Measurements from ENCODE around the gene RSAD2.
"Not testable (repeated sequence)": the region's sequence is repeated elsewhere in the genome, so short reads cannot be mapped to it uniquely, and the experiment has no call there.

The RSAD2 gene, protein sequence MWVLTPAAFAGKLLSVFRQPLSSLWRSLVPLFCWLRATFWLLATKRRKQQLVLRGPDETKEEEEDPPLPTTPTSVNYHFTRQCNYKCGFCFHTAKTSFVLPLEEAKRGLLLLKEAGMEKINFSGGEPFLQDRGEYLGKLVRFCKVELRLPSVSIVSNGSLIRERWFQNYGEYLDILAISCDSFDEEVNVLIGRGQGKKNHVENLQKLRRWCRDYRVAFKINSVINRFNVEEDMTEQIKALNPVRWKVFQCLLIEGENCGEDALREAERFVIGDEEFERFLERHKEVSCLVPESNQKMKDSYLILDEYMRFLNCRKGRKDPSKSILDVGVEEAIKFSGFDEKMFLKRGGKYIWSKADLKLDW

DNA sequence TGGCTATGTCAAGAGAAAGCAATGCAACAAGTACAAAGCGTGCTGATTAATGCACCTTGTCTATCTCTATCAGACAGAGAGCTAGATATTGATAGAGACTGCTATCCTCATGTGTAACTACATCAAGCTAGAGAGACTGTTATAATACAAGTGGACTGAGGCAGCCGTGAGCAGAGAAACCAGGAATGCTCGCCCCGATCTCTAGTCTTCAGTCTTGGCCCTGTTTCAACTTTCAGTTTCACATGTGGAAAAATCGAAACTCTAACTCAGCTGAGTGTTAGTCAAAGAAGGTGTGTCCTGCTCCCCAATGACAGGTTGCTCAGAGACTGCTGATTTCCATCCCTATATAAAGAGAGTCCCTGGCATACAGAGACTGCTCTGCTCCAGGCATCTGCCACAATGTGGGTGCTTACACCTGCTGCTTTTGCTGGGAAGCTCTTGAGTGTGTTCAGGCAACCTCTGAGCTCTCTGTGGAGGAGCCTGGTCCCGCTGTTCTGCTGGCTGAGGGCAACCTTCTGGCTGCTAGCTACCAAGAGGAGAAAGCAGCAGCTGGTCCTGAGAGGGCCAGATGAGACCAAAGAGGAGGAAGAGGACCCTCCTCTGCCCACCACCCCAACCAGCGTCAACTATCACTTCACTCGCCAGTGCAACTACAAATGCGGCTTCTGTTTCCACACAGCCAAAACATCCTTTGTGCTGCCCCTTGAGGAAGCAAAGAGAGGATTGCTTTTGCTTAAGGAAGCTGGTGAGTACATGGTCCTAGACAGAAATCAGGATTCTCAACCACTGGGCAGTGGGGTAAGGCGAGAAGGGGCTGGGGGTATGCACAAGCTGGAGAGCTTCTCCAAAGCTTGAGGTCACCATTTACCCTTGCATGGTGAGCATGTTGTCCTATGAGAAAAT, at the start of gene RSAD2:
TSS of gene RSAD2 (plus strand) at position 376 of the 903 bp plus-strand sequence. CDS start at position 400, 24 bp downstream.
- peak; percentile 32 for DNase-seq (ENCODE audit: low read depth)

DNA sequence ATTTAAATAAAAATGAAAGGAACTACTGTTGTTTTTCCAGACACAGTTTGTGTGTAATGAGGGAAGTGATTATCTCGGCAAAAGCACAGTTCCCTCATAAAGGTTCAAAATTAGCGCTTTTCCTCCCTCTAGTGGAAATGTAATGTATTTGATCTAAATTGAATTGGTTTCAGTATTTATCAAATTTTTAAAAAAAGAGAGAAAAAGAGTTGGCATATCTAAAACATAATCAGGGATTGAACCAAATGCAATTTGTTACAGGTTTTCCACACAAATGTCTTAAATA, 49.3 kb upstream of the RSAD2 start:
- no peak for DNase-seq (ENCODE audit: low read depth)

DNA sequence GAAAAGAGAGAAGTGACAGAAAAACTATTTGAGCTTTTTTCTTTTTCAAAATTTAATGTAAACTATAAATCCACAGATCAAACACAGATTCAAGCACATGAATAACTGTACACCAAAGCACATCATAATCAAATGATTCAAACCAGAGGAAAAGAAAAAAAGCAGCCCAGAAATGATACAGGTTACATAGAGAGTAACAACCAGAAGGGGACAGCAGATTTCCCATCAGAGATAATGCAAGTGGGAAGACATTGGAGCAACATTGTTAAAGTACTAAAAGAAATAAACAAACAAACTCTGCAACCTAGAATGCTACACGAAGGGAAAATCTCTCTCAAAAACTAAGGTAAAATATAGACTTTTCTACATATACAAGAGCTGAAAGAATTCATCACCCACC, 46.3 kb upstream of the RSAD2 start:
- no peak for DNase-seq (ENCODE audit: low read depth)

DNA sequence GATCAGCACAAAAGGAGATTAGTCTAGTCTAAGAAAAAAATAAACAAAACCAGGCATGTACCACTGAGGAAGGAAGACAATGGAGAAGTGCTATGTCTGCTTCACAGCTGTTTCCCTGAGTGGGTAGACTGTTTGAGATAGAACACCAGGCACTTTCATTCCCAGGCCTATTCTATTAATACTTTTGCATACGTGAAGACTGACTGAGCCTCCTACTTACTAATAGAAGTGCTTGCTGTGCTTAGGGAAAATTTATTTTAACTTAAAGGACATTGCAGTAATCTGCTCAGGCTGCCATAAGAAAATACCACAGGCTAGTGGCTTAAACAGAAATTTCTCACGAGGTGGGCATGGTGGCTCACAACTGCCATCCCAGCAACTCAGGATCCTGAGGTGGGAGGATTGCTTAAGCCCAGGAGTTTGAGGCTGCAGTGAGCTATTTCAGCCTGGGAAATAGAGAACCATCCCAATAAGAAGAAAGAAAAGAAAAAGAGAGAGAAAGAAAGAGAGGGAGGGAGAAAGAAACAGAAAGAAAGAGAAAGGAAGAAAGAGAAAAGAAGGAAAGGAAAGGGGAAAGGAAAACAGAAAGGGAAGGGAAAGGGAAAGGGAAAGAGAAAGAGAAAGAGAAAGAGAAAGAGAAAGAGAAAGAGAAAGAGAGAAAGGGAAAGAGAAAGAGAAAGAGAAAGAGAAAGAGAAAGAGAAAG, 44.8 kb upstream of the RSAD2 start:
- DNase-seq (ENCODE audit: low read depth) = no peak

DNA sequence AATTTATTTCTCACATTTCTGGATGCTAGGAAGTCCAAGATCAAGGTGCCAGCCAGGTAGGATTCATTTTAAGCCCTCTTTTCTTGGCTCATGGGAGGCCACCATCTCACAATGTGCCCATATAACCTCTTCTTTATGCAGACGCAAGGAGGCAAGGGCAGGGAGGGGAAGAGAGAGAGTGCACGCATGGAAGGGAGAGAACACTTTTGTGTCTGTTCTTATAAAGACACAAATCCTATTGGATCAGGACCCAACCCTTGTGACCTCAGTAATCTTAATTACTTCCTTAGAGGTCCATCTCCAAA, 44.3 kb upstream of the RSAD2 start:
- no peak for DNase-seq (ENCODE audit: low read depth)

DNA sequence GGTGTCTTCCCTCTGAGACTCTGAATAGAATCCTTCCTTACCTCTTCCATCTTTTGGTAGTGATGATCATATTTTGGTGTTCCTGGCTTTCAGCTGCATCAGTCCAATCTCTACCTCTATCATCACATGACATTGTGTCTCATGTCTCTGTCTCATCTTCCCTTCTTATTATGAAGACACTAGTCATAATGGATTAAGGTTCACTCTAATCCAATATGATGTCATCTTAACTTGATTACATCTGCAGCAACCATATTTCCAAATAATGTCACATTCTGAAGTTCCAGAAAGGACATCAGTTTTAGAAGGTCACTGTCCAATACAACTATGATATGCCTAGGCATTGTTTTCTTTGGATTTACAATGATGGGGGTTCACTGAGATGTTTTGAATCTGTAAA, 43.4 kb upstream of the RSAD2 start:
- DNase-seq (ENCODE audit: low read depth) = no peak

DNA sequence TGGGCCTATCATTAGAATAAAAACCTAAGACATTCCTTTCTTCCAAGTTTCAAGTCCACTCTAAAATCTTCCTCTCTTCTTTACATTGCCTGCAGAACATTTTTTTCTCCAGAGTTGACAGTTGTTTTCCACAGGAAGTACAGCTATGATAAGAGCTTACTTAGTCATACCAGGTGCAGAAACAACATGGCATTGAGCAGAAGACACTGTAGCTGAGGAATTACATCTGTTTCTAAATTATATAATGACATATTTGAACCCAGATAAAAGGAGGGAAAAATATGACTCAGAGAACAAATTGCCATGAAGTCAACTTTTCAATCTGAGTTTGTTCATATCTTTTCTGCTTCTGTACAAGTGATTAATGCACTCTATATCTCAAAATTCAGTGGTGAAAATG, 42.1 kb upstream of the RSAD2 start:
- DNase-seq (ENCODE audit: low read depth) = no peak

DNA sequence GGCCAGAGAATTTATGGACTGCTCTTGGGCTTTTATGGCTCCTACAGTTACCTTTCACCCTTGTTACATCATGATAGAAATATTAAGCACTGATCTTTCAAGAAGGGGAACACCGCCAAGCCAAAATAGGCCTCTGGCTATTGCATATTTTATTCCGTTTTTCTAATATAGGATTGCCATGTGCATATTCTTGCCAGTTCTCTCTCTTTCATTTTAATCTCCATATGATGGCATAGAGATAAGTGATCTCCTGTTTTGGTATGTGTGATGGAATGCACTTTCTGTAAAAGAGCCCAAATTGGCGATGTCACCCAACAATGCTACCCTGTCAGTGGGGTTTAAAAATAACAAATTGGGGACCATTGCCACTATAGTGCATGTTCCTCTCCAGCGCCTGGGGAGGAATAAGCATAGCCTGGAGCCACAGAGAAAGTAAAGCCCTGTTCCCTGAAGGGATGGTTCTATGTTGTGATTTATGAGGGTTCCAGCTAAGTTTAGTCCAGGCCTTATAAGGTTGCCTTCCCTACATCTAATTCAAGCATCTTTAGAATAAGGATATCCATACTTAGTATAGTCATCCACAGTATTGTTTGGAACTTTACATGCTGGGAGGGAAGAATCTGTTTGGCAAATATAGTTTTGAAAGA, 38.8 kb upstream of the RSAD2 start:
- no peak for DNase-seq (ENCODE audit: low read depth)

DNA sequence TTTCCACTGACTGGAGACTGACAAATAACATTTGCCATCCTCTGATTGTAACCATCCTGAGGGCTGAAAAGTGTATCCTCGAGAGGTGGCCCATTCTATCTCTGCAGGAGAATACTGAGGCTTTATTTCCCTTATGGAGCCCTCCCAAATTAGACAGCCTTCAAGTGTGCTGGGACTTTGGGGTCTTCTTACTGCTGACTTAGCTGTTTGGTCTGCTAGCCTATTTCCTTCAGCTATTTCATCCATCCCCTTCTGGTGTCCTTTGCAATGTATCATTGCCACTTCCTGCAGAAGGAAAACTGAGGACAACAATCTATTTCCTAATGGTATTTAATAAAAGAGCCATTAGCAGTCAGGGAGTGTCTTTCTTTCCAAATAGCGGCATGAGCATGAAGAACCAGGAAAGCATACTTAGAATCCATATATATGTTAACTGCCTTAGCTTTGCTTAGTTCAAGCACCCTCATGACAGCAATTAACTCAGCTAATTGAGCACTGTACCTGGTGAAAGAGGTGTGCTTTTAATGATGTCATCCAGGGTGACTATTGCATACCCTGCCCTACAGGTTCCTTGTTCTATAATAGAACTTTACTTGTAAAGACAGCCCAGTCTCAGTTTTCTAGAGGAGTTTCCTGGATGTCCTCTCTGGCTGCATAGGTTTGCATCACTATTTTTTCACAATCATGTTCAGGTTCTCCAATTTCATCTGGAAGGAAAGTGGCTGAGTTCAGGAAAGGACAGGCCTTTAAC, 35.9 kb upstream of the RSAD2 start:
- DNase-seq (ENCODE audit: low read depth) = no peak

DNA sequence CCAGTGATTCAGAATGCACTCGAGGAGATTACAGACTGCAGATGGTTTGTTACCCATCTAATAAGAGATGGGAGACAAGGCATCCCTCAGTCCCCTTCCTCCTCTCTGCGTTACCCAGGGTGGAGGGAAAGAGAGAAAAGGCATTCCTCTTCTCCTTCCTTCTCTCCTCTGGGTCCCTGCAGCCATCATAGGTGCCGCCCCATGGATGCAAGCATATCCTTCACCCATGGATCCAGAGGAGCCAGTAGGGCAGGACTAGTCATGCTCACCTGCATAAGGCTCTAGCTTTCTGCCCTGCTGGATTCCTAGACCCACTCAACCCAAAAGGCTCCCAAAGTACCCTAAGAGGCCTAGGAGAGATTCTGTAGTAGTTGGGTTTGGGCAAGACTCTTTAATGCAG, 32.3 kb upstream of the RSAD2 start:
- no peak for DNase-seq (ENCODE audit: low read depth)

DNA sequence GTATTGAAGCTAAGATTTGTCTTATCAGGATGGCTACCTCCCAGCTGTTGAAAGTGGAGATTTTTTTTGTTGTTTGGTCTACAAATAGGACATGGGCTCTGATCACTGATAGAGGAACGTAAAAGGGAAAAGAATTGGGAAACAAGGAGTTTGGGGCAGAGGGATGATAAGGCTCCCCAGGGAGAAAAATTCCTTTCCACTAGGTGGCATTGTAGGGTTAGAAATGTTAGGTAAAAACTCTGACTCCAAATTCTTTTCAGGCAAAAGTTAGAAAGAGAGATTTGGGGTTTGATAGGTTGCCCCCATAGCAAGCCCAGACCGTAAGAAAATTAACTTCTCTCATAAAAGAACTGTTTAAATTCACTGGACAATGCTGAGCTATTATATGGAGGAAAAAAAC, 31.7 kb upstream of the RSAD2 start:
- no peak for DNase-seq (ENCODE audit: low read depth)

DNA sequence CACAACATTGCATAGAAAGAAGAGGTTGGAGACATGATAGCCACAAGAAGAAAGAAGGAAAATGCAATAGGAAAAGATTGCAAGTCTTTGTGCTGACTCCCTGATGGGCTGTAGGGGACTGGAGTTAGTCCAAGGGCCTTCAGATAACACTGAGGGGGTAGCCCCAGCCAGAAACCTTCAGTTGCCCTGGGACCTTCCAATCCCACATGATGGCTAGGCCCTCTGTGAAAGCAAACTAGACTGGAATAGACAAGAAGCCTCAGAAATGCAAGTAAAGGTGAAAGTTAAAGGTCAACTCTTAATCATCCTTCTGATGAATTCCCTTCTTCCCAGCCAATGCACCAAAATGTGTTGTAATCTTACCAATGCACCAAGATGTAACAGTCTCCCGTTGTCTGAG, 31.0 kb upstream of the RSAD2 start:
- DNase-seq (ENCODE audit: low read depth) = no peak

DNA sequence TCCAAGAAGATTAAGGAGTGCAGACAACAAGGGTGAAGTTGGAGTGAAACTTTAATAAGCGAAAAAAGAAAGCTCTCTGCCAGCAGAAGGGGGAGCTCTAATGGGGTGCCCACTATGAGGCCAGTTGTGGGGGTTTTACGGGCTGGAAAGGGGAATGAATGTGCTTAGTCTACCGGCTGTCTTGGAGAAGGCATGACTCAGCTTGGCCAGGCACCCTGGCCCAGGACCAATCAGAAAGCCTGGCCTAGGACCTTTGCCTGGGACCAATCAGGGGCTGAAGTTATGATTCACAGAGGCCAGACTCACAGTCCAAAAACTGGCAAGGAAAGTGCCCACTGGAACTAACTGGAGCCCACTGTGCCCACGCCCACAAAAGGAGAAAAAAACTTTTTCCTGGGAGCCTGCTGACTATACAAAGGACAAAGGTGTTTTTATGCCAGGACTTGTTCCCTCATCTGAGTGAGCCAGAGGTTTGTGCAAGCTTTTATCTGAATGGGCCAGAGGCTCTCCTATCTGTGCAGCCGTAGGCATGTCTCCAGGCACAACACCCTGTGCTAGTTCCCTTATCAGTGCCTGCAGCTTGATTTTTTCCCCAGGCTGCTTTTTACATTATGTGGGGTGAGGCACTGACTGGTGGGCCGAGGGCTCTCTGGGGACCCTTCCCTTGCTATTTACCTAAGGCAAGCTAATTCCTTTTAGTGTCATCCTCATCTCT, 30.5 kb upstream of the RSAD2 start:
- no peak for DNase-seq (ENCODE audit: low read depth)

DNA sequence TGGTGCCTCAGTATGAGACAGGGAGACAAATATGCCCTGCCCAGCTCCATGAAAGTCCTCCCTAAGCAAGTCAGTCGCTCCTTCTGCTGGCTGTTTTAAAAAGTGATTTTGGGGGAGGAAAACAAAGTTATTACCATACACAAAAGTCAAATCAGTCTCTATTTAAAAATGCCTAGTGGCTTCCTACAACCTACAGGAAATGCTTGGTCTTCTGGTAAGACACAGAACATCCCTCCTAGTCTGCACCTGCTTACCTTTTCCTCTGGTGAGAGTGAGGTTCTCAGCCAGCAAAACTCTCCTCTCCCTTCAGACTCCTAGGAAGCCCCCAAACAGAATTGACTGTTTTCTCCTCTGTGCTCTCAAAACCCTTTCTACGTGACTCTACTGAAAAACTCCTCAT, 25.4 kb upstream of the RSAD2 start:
- no peak for DNase-seq (ENCODE audit: low read depth)

DNA sequence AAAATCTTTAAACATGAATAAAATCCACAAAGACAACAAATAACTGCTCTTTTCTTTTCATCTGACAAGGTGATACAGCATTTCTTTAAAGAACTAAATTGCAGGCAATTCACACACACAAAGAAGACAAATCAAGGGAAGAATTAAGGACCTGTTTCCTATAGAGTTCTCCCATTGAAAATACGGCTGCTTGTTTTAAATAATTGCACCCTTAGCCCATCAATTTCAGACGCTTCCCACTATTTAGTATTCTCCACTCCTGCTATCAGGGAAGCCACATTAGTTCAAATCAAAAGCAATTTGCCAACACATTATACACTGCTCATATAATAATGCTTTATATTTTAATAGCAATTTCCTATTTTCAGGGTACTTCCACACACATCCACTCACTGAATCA, 23.2 kb upstream of the RSAD2 start:
- DNase-seq (ENCODE audit: low read depth) = no peak

DNA sequence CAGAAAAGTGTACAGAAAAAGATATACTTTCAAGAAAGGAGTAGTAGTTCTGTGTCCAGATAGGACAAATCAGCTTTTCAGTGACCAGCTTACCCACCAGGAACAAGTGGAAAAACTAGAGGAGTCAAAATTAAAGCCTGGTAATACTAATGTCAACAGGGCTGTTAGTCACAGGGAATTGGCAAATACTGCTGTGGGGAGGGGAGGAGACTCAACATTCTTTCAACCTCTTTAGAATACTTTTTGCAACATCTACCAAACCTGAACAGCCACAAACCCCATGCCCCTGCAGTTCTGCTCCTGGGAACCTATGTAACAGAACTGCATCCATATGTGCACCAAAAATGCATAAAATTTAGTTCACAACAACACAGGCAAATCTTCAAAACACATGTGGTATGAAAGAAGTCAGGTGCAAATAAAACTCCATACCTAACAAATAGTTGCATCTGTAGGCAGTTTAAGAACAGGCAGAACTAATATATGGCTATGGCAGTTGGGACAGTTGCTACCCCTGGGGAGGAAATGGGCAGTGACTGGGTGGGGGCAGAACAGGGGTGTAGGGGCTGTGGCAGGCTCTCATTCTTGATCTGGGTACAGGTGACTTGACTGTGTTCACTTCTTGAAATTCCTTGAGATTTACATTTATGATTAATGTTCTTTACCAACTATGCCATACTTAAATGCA, 21.6 kb upstream of the RSAD2 start:
- DNase-seq (ENCODE audit: low read depth) = no peak

DNA sequence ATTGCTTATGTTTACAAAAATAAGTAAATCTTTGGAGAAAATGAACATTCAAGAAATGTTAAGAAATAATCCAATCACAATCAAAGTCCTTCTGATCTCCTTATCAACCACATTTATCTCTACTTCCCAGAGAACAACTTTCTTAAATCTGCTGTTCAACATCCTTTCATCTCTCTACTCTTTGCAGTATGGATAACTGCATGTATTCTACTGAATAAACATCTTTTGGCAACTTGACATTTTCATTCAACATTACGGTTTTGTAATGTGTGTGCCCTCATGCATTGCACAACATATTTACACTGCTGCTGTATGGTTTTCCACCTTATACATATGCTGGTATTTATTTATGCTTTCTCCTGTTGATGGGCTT, 21.0 kb upstream of the RSAD2 start:
- no peak for DNase-seq (ENCODE audit: low read depth)

DNA sequence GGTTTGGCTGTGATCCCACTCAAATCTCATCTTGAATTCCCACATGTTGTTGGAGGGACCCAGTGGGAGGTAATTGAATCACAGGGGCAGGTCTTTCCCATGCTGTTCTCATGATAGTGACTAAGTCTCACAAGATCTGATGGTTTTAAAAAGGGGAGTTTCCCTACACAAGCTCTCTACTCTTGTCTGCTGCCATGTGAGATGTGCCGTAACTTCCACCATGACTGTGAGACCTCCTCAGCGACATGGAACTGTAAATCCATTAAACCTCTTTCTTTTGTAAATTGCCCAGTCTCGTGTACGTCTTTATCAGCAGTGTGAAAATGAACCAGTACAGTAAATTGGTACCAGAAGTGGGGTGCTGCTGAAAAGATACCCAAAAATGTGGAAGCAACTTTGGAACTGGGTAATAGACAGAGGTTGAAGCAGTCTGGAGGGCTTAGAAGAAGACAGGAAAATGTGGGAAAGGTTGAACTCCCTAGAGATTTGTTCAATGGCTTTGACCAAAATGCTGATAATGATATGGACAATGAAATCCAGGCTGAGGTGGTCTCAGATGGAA, 19.0 kb upstream of the RSAD2 start:
- not testable (repeated sequence) for DNase-seq (ENCODE audit: low read depth)

DNA sequence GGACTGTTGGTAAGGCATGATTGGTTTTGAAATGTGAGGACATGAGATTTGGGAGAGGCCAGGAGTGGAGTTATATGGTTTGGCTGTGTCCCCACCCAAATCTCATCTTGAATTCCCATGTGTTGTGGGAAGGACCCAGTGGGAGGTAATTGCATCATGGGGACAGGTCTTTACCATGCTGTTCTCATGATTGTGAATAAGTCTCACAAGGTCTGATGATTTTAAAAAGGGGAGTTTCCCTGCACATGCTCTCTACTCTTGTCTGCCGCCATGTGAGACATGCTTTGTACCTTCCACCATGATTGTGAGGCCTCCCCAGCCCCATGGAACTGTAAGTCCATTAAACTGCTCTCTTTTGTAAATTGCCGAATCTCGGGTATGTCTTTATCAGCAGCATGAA, 17.3 kb upstream of the RSAD2 start:
- DNase-seq (ENCODE audit: low read depth) = no peak

DNA sequence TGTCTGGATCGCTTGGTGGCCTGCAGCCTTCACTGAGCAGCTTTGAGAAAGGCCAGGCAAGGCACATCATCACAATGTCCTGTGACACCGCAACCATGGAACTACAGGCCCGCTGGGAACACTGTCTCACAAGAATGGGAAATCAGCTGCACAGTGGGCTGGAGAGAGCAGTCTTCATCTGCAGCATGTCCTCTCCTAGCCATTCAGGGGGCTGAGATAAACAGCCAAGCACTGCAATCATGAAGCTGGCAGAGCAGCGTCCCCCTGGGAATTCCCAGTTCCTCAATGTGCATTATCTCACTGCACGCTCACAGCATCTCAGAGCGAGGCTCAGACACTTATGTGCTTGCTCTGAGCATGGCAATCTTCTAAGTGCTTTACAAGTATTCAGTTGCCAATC, 13.8 kb upstream of the RSAD2 start:
- DNase-seq (ENCODE audit: low read depth) = no peak

Measured in activated T-cell treated with anti-CD3 and anti-CD28 coated beads for 1 hour (primary cell).